Upper lobe of left lung (tissue), 6 donors: Measurements from ENCODE around the gene CFAP100. TPM values are rescaled to one million over a fixed set of nuclear protein-coding genes. Genes with fewer than 3 reads are reported as not detected.

Source experiments
- ATAC-seq, 2 donors: fragments of 200-7000 bp; cut with Tn5 transposase; one replicate each; pipeline ENCODE4 v1.9.1; 2022; ENCODE audit warnings: mild to moderate bottlenecking in 2 of 2, moderate library complexity in 2 of 2; ENCODE audit not compliant: low FRiP score in 2 of 2
- DNase-seq, 2 donors: peaks; one replicate each; pipeline ENCODE4 v3.0.0-alpha.2; 2019 to 2020
- H3K27ac ChIP-seq, 4 donors: fragments of 200-600 bp; sonication (generic); one replicate each; pipeline ENCODE4 v1.5.1; 2016 to 2019
- H3K27me3 ChIP-seq, 4 donors: fragments of 200-600 bp; sonication (generic); one replicate each; pipeline ENCODE4 v1.5.1; 2017 to 2019
- H3K36me3 ChIP-seq, 4 donors: fragments of 200-600 bp; sonication (generic); one replicate each; pipeline ENCODE4 v1.5.1; 2016 to 2019
- H3K4me1 ChIP-seq, 4 donors: fragments of 200-600 bp; sonication (generic); one replicate each; pipeline ENCODE4 v1.5.1; 2018 to 2019
- H3K4me3 ChIP-seq, 4 donors: fragments of 200-600 bp; sonication (generic); one replicate each; pipeline ENCODE4 v1.5.1; 2017 to 2019; ENCODE audit warnings: mild to moderate bottlenecking in 2 of 4, moderate library complexity in 1 of 4
- H3K9me3 ChIP-seq, 4 donors: fragments of 200-600 bp; sonication (generic); one replicate each; pipeline ENCODE4 v1.5.1; 2018 to 2019
- CTCF ChIP-seq, 6 experiments: fragments of 450-650 bp in 4 of 6; fragments of 200-600 bp in 2 of 6; sonication (generic) in 2 of 6; IDR thresholded peaks; one replicate each; pipeline ENCODE4 v1.5.1; 2016 to 2019; ENCODE audit warnings: antibody characterized with exemption in 6 of 6
- EP300 ChIP-seq, 4 donors: sonication (generic); formaldehyde crosslinking; IDR thresholded peaks; one replicate each; pipeline ENCODE4 v1.5.1; 2017; ENCODE audit warnings: antibody characterized with exemption in 4 of 4, control low read depth in 2 of 4
- POLR2A ChIP-seq, 4 donors: fragments of 450-650 bp; IDR thresholded peaks; one replicate each; pipeline ENCODE4 v1.5.1; 2016 to 2017; ENCODE audit warnings: antibody characterized with exemption in 4 of 4, mild to moderate bottlenecking in 2 of 4
- POLR2AphosphoS5 ChIP-seq, 2 donors: sonication (generic); formaldehyde crosslinking; IDR thresholded peaks; one replicate each; pipeline ENCODE4 v1.5.1; 2017; ENCODE audit warnings: antibody characterized with exemption in 2 of 2
- WGBS, 2 donors: methylation state at CpG; one replicate each; pipeline ENCODE4 v1.1.5; 2017 to 2018; 5-methylcytosine and 5-hydroxymethylcytosine counted together
- total RNA-seq, 6 donors: library from RNA; depleted of rRNA in 4 of 6; stranded (reverse); fragments of >200 nt in 4 of 6; gene quantifications; one replicate each; pipeline versions ENCODE4 v1.1.0 to v1.2.1, GENCODE V29; 2016 to 2021
- donor health status: DM: no; HTN: no; CAD: no; lungs with moderate emphysema.
- donor health status: DM: no; HTN: yes; CAD: no; lungs with severe emphysema.

The CFAP100 gene
- total RNA-seq, 6 donors from 2014 or later = 0.09 to 57.9 (median 21.6) TPM

DNA sequence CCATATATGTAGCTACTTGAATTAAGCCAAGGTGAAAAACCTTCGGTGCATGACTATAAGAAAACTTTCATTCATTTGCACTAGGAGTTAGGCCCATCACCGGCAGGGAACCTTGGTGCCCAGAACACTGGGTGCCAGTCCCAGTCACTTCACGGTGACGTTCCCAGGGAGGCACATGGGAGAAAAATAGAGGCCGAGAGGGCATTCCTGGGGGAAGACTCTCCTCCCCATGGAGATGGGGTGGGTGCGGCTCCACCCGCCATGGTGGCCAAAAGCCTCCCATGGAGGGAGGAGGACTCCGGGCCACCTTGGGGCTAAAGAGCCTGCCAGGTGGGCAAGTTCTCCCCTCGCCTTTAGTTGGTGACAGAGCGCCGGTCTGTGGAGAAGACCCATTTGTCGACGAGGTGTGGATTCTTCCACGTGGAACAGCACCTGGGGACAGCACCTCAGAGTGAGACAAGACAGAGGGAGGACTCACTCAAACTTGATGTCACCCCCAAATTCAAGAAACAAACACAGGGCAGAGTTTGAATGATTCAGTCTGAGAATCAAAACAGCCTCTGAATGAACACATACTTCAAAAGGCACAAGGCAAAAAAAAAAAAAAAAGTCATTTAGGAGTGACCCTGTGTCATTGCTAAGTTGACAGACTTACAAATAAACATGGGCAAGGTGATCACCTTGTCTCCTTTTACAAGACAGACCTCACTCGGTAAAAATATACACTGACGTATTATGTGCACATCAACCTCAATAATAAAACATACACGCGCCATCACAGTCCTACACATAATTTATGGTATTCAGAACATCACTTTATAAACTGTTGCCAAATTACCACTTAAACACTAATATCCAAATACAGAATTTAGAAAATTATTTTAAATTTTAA lies 42.4 kb downstream of the CFAP100 start:
- H3K36me3 ChIP-seq = peaks cover 15 to 80% (median 58%) of the 10 kb centered on the region in 4 donors
- no peak overlapping the region for H3K27ac ChIP-seq
- no peak for DNase-seq
- no peaks in the 10 kb centered on the region for H3K27me3 ChIP-seq
- no peak for ATAC-seq
- no peaks in the 10 kb centered on the region for H3K9me3 ChIP-seq
- H3K4me1 ChIP-seq = no peaks in the 10 kb centered on the region
- H3K4me3 ChIP-seq = no peak overlapping the region
- TF ChIP-seq POLR2A (IDR thresholded peaks at IDR 0.05) (no peak), EP300 (IDR thresholded peaks at IDR 0.05) (no peak), CTCF (IDR thresholded peaks at IDR 0.05) (no peak), POLR2AphosphoS5 (IDR thresholded peaks at IDR 0.05) (no peak)
- WGBS, 2 donors = 93 to 95% methylated on average over 14 to 18 of the region's 18 CpGs

DNA sequence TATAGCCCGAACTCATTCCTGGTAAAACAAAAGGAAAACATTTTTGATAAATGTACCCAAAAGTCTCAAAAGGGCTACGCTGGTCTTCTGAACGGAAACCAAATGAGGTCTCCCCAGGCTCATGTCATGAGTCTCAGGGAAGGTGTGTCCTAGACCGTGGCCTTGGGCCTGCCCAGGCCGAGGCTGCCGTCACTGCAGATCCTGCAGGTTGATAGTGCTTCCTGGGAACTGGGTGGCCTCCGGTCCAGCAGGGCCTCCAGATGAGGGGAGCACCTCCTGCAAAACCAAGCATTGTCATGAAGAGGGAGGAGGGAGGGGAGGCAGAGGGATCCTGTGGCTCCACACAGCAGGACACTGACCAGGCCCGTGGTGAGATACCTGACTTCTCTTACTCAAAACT lies 43.5 kb downstream of the CFAP100 start:
- no peak for DNase-seq
- H3K4me1 ChIP-seq = no peaks in the 10 kb centered on the region
- H3K4me3 ChIP-seq = no peak overlapping the region
- peaks cover 15 to 80% (median 58%) of the 10 kb centered on the region in 4 donors for H3K36me3 ChIP-seq
- no peaks in the 10 kb centered on the region for H3K9me3 ChIP-seq
- TF ChIP-seq EP300 (IDR thresholded peaks at IDR 0.05) = no peak
- TF ChIP-seq POLR2A (IDR thresholded peaks at IDR 0.05) = no peak
- no peak for TF ChIP-seq POLR2AphosphoS5 (IDR thresholded peaks at IDR 0.05)
- no peak for TF ChIP-seq CTCF (IDR thresholded peaks at IDR 0.05)
- H3K27ac ChIP-seq = no peak overlapping the region
- H3K27me3 ChIP-seq = no peaks in the 10 kb centered on the region
- WGBS, 2 donors = 90 to 99% methylated on average over 8 of the region's 8 CpGs
- no peak for ATAC-seq

DNA sequence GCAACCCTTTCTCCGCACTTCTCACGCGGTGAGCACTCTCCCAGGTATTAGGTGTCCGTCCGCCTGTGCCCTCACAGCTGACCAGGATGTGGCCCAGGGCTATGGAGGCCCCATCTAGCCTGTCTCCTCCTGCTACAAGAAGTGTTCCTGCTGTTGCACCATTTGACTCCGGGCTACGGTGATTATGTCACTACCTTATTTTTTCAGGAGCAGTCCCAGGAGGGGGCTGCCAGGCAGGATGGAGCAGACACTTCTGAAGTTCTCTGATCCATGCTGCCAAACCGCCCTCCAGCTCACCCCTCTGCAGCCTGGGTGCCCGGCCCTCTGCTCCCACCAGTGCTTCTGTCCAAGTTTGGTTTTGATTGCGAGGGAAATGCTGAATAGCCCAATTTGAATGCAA lies 44.0 kb downstream of the CFAP100 start:
- Histone ChIP-seq H3K27me3 (no peaks in the 10 kb centered on the region), H3K4me3 (no peak overlapping the region), H3K4me1 (no peaks in the 10 kb centered on the region), H3K27ac (no peak overlapping the region), H3K9me3 (no peaks in the 10 kb centered on the region), H3K36me3 (peaks cover 15 to 75% (median 54%) of the 10 kb centered on the region in 4 donors)
- 90 to 95% methylated on average over 10 of the region's 10 CpGs for WGBS, 2 donors
- no peak for ATAC-seq
- no peak for TF ChIP-seq CTCF (IDR thresholded peaks at IDR 0.05)
- no peak for TF ChIP-seq POLR2AphosphoS5 (IDR thresholded peaks at IDR 0.05)
- no peak for DNase-seq

GRCh38 chr3:126439346-126439967 lies 44.7 kb downstream of the CFAP100 start:
- Histone ChIP-seq H3K4me1 (no peaks in the 10 kb centered on the region), H3K27me3 (no peaks in the 10 kb centered on the region), H3K4me3 (no peak overlapping the region), H3K36me3 (peaks cover 15 to 73% (median 53%) of the 10 kb centered on the region in 4 donors), H3K27ac (no peak overlapping the region), H3K9me3 (no peaks in the 10 kb centered on the region)
- WGBS, 2 donors = 89 to 94% methylated on average over 12 to 15 of the region's 15 CpGs
- ATAC-seq = no peak
- TF ChIP-seq POLR2AphosphoS5 (IDR thresholded peaks at IDR 0.05) (no peak), EP300 (IDR thresholded peaks at IDR 0.05) (no peak), POLR2A (IDR thresholded peaks at IDR 0.05) (no peak), CTCF (IDR thresholded peaks at IDR 0.05) (no peak)
- DNase-seq = peak in 1 of 2 donors; percentile 46
